ENCODE measurements around the gene VSIR.

GRCh38 chr10:71737001-71737833 is 36.1 kb downstream of the VSIR start:
- TF ChIP-seq POLR2AphosphoS5 (IDR thresholded peaks at IDR 0.05; ENCODE audit: low read depth, low read length): no peak
- TF ChIP-seq TAF1 (IDR thresholded peaks at IDR 0.05; ENCODE audit: borderline replicate concordance, insufficient read depth, low read length): no peak
- TF ChIP-seq, protein P1, sequence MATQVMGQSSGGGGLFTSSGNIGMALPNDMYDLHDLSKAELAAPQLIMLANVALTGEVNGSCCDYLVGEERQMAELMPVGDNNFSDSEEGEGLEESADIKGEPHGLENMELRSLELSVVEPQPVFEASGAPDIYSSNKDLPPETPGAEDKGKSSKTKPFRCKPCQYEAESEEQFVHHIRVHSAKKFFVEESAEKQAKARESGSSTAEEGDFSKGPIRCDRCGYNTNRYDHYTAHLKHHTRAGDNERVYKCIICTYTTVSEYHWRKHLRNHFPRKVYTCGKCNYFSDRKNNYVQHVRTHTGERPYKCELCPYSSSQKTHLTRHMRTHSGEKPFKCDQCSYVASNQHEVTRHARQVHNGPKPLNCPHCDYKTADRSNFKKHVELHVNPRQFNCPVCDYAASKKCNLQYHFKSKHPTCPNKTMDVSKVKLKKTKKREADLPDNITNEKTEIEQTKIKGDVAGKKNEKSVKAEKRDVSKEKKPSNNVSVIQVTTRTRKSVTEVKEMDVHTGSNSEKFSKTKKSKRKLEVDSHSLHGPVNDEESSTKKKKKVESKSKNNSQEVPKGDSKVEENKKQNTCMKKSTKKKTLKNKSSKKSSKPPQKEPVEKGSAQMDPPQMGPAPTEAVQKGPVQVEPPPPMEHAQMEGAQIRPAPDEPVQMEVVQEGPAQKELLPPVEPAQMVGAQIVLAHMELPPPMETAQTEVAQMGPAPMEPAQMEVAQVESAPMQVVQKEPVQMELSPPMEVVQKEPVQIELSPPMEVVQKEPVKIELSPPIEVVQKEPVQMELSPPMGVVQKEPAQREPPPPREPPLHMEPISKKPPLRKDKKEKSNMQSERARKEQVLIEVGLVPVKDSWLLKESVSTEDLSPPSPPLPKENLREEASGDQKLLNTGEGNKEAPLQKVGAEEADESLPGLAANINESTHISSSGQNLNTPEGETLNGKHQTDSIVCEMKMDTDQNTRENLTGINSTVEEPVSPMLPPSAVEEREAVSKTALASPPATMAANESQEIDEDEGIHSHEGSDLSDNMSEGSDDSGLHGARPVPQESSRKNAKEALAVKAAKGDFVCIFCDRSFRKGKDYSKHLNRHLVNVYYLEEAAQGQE (IDR thresholded peaks at IDR 0.05; ENCODE audit: insufficient read depth in 1 of 2, low read depth in 2 of 2, low read length in 2 of 2): no peak
- TF ChIP-seq FOXP2 (optimal IDR thresholded peaks at IDR 0.05; ENCODE audit: borderline replicate concordance, extremely low read depth, extremely low read length, insufficient read depth): no peak

Data from PFSK-1 (cell line).